Stomach (tissue), 9 donors: ENCODE results near the gene PHACTR4. TPM values are rescaled to one million over a fixed set of nuclear protein-coding genes. Genes with fewer than 3 reads are reported as not detected.
"Not testable (repeated sequence)": the region's sequence is repeated elsewhere in the genome, so short reads cannot be mapped to it uniquely, and the experiment has no call there.

Experiments used
- DNase-seq, 2 donors: peaks; one replicate each; pipeline versions ENCODE4 v3.0.0 to v3.0.0-alpha.2; 2013 to 2019
- H3K27ac ChIP-seq, 5 donors: fragments of 200-600 bp in 4 of 5; sonication (generic) in 4 of 5; one replicate each; pipeline ENCODE4 v1.5.1; 2013 to 2019; ENCODE audit warnings: mild to moderate bottlenecking in 1 of 5, moderate library complexity in 1 of 5
- H3K27me3 ChIP-seq, 3 donors: fragments of 200-600 bp; sonication (generic); one replicate each; pipeline ENCODE4 v1.5.1; 2017 to 2019; ENCODE audit warnings: mixed run types in 1 of 3
- H3K36me3 ChIP-seq, 4 donors: fragments of 200-600 bp; sonication (generic); 1 replicate in 3 of 4; 2 replicates in 1 of 4; pipeline ENCODE4 v1.5.1; 2016 to 2019
- H3K4me1 ChIP-seq, 4 donors: fragments of 200-600 bp; sonication (generic); one replicate each; pipeline ENCODE4 v1.5.1; 2016 to 2019
- H3K4me3 ChIP-seq, 4 donors: fragments of 200-600 bp; sonication (generic) in 3 of 4; one replicate each; pipeline ENCODE4 v1.5.1; 2016 to 2019; ENCODE audit warnings: mild to moderate bottlenecking in 1 of 4
- H3K9me3 ChIP-seq, 4 donors: fragments of 200-600 bp; sonication (generic); one replicate each; pipeline ENCODE4 v1.5.1; 2016 to 2019
- EP300 ChIP-seq: sonication (generic); formaldehyde crosslinking; IDR thresholded peaks from one replicate; pipeline ENCODE4 v1.6.1; 2017; ENCODE audit warnings: antibody characterized with exemption
- POLR2A ChIP-seq, 4 donors: fragments of 450-650 bp; IDR thresholded peaks; one replicate each; pipeline ENCODE4 v1.6.1; 2016; ENCODE audit warnings: antibody characterized with exemption in 4 of 4, control low read depth in 2 of 4, mild to moderate bottlenecking in 1 of 4, moderate library complexity in 1 of 4
- POLR2AphosphoS5 ChIP-seq, 3 donors: sonication (generic); formaldehyde crosslinking; IDR thresholded peaks; one replicate each; pipeline ENCODE4 v1.6.1; 2016; ENCODE audit warnings: antibody characterized with exemption in 3 of 3
- WGBS, 5 donors: extraction: QIAGEN DNeasy Blood & Tissue Kit in 3 of 5; methylation state at CpG; one replicate each; pipeline versions ENCODE4 v1.1.5 to v1.1.7; 2013 to 2018; 5-methylcytosine and 5-hydroxymethylcytosine counted together
- intact Hi-C: fragments of 100-400 bp; cut with DNase I; formaldehyde crosslinking; loops from one replicate; pipeline ENCODE4 v1.15.1; 2023; ENCODE audit warnings: low total_unique reads
- polyA plus RNA-seq, 3 donors: library from polyadenylated mRNA; stranded (reverse); fragments of 200-250 nt; gene quantifications; one replicate each; pipeline ENCODE4 v1.2.3, GENCODE V29; 2013
- total RNA-seq, 5 donors: library from RNA; depleted of rRNA; stranded (reverse); fragments of >200 nt; gene quantifications; one replicate each; pipeline versions ENCODE4 v1.1.0 to v1.2.3, GENCODE V29; 2014 to 2016
- TF ChIP-seq, protein P1 (sequence below), 7 experiments: fragments of 450-650 bp in 4 of 7; fragments of 200-600 bp in 3 of 7; sonication (generic) in 3 of 7; IDR thresholded peaks; one replicate each; pipeline ENCODE4 v1.5.1; 2016 to 2019; ENCODE audit warnings: antibody characterized with exemption in 7 of 7, control low read depth in 2 of 7, mild to moderate bottlenecking in 1 of 7
- donor health status: healthy with polysubstance abuse.
- donor health status: Bipolar disorder and iron deficiency.
- donor health status: healthy.

Gene PHACTR4
- total and polyA plus RNA-seq, 8 donors, result 14.1 to 40.0 (median 21.3) TPM

- no peak overlapping the region for H3K27ac ChIP-seq
- H3K9me3 ChIP-seq, result no peaks in the 10 kb centered on the region
- intact Hi-C loops, result loop anchor here (10.0 kb wide), 1 partner anchor 62 kb away; no protein-coding TSS in a partner anchor
Observed at GRCh38 chr1:28326515-28326914, 43.0 kb upstream of the PHACTR4 start.

DNA sequence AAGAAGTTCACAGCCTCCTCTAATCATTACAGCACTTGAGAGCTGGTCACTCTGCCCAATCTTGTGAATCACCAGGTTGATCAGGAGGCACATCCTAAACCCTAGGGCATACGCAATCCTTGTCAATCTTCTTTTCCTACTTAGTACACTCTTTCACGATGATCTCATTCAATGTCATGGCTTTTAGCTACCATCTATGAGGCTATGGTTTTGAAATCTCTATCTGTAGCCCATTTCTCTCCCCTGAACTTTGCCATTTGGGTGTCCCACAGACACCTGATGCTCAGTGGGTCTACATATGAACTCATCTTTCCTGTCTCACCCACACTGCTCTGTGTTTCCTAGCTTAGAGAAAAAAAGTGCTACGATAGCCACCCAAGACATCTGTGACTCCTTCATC lies 42.6 kb upstream of the PHACTR4 start:
- H3K36me3 ChIP-seq, result peaks cover 8 to 16% (median 15%) of the 10 kb centered on the region in 4 donors
- H3K27me3 ChIP-seq, result no peaks in the 10 kb centered on the region
- DNase-seq, result no peak
- intact Hi-C loops, result loop anchor here (10.0 kb wide), 1 partner anchor 62 kb away; no protein-coding TSS in a partner anchor
- H3K4me3 ChIP-seq, result no peak overlapping the region
- peaks cover 15 to 34% (median 20%) of the 10 kb centered on the region in 4 donors for H3K4me1 ChIP-seq
- H3K9me3 ChIP-seq, result no peaks in the 10 kb centered on the region
- 83 to 93% (median 85%) methylated on average over 3 of the region's 3 CpGs for WGBS, 5 donors
- no peak overlapping the region for H3K27ac ChIP-seq
- TF ChIP-seq POLR2A (IDR thresholded peaks at IDR 0.05), result no peak
- TF ChIP-seq, protein P1, sequence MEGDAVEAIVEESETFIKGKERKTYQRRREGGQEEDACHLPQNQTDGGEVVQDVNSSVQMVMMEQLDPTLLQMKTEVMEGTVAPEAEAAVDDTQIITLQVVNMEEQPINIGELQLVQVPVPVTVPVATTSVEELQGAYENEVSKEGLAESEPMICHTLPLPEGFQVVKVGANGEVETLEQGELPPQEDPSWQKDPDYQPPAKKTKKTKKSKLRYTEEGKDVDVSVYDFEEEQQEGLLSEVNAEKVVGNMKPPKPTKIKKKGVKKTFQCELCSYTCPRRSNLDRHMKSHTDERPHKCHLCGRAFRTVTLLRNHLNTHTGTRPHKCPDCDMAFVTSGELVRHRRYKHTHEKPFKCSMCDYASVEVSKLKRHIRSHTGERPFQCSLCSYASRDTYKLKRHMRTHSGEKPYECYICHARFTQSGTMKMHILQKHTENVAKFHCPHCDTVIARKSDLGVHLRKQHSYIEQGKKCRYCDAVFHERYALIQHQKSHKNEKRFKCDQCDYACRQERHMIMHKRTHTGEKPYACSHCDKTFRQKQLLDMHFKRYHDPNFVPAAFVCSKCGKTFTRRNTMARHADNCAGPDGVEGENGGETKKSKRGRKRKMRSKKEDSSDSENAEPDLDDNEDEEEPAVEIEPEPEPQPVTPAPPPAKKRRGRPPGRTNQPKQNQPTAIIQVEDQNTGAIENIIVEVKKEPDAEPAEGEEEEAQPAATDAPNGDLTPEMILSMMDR (IDR thresholded peaks at IDR 0.05), result no peak

More at GRCh38 chr1:28326515-28326914, 43.0 kb upstream of the PHACTR4 start:
- H3K4me3 ChIP-seq, result no peak overlapping the region
- no peaks in the 10 kb centered on the region for H3K27me3 ChIP-seq
- H3K36me3 ChIP-seq, result peaks cover 3 to 12% (median 11%) of the 10 kb centered on the region in 4 donors
- TF ChIP-seq EP300 (no peak), POLR2A (IDR thresholded peaks at IDR 0.05) (no peak), POLR2AphosphoS5 (IDR thresholded peaks at IDR 0.05) (no peak)
- TF ChIP-seq, protein P1 (IDR thresholded peaks at IDR 0.05), result no peak
- DNase-seq, result no peak
- peaks cover 15 to 34% (median 20%) of the 10 kb centered on the region in 4 donors for H3K4me1 ChIP-seq

GRCh38 chr1:28327431-28327830 lies 42.1 kb upstream of the PHACTR4 start:
- Histone ChIP-seq H3K4me1 (peaks cover 15 to 34% (median 20%) of the 10 kb centered on the region in 4 donors), H3K36me3 (peaks cover 13 to 21% (median 20%) of the 10 kb centered on the region in 4 donors)
- intact Hi-C loops, result loop anchor here (10.0 kb wide), 1 partner anchor 63 kb away; no protein-coding TSS in a partner anchor
- H3K27ac ChIP-seq, H3K9me3 ChIP-seq, H3K27me3 ChIP-seq, DNase-seq, H3K4me3 ChIP-seq: not testable (repeated sequence)
- 79 to 93% (median 88%) methylated on average over 11 of the region's 11 CpGs for WGBS, 5 donors

DNA sequence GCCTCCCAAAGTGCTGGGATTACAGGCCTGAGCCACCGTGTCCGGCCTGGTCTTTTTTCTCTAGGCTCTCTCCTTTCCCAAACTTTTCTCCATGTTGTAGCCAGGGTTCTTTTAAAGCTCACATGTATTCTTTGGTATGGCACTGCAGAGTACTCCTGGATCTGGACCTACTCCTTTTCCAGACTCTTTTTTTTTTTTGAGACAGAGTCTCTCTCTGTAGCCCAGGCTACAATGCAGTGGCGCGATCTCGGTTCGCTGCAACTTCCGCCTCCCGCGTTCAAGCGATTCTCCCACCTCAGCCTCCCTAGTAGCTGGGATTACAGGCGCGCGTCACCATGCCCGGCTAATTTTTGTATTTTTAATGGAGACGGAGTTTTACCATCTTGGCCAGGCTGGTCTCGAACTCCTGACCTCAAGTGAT lies 41.3 kb upstream of the PHACTR4 start:
- Histone ChIP-seq H3K27ac (peak overlapping the region in 4 of 5 donors; percentile 86 to 97 (median 88)), H3K36me3 (peaks cover 15 to 29% (median 28%) of the 10 kb centered on the region in 4 donors), H3K4me1 (peaks cover 15 to 34% (median 20%) of the 10 kb centered on the region in 4 donors), H3K9me3 (no peaks in the 10 kb centered on the region), H3K27me3 (no peaks in the 10 kb centered on the region), H3K4me3 (peak overlapping the region; percentile 55 to 66 (median 64))
- 64 to 78% (median 67%) methylated on average over 16 of the region's 16 CpGs for WGBS, 5 donors
- TF ChIP-seq POLR2AphosphoS5 (IDR thresholded peaks at IDR 0.05), result no peak
- no peak for TF ChIP-seq POLR2A (IDR thresholded peaks at IDR 0.05)
- TF ChIP-seq, protein P1 (IDR thresholded peaks at IDR 0.05), result no peak
- no peak for TF ChIP-seq EP300
- intact Hi-C loops, result loop anchor here (10.0 kb wide), 1 partner anchor 63 kb away; no protein-coding TSS in a partner anchor
- no peak for DNase-seq
